PC-9 (cell line): ENCODE results near the gene STX19.

Experiments used
- CTCF ChIP-seq: fragments of 200-600 bp; sonication (generic); conservative IDR thresholded peaks from 2 replicates; pipeline ENCODE4 v1.6.1; 2017; ENCODE audit warnings: mixed run types, antibody characterized with exemption, mild to moderate bottlenecking, moderate library complexity
- EZH2 ChIP-seq: fragments of 200-600 bp; sonication (generic); IDR thresholded peaks from 2 replicates; pipeline ENCODE4 v1.8.0; 2017; ENCODE audit warnings: antibody characterized with exemption, low read depth

GRCh38 chr3:93973131-93974126, 55.0 kb downstream of the STX19 start, which contains the start of gene PROS1:
- TF ChIP-seq EZH2 (no peak), CTCF (no peak)
